ENCODE results near the gene CHGA.

Gene CHGA

DNA sequence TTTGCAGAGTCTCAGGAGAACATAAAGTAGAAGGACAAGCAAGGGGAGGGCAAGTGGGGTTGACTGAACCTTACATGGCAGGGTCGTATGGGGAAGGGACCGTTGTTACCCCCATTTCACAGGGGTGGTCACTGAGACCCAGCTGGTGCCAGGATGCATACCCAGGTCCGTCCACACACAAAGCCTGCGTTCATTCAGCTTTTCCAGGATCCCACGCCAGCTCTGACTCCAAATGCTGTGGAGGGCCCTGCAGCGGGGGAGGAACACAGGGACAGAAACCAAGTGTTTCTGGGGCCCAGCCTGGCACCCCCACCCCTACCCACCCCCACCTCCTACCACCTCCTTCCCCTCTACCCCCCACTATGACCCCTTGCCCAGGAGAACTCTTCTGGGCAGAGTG is 16.5 kb upstream of the CHGA start:
- DNase-seq = no peak

DNA sequence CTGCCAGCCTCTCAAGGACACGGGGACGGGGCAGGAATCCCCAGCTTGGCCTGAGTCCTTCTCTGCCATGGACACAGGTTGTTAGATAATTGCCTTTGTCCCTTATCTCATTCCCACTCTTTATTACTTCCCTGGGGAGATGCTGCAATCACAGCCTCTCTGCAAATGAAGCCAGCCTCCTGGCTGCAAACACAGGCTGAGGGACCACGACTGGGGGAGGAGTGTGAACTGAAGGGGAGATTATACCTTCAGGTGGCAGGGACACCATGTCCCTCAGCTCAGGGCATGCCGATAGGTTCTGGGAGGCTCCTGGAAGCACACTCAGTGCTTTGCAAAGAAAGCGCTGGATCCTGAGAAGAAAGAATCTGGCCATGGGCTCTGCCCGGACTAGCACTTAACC is 16.1 kb upstream of the CHGA start:
- no peak for DNase-seq

DNA sequence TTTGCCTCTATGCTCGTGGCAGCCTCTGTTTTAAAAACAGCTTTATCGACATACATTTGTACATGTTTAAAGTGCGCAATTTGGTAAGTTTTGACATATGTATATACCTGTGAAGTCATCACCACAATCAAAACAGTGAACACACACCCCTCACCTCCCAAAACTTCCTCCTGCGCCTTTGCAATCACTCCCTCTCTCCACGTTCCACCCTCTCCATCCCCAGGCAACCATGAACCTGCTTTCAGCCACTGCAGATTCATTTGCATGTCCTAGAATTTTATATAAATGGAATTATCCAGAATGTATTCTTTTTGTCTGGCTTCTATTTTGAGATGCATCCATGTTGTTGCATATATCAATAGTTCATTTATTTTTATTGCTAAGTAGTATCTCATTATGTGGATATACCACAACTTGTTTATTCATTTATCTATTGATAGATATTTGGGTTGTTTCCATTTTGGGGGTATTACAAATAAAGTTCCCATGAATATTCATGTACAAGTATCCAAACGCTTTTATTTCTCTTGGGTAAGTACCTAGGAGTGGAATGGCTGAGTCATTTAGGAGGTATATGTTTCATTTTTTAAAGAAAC is 15.5 kb upstream of the CHGA start:
- DNase-seq = no peak

DNA sequence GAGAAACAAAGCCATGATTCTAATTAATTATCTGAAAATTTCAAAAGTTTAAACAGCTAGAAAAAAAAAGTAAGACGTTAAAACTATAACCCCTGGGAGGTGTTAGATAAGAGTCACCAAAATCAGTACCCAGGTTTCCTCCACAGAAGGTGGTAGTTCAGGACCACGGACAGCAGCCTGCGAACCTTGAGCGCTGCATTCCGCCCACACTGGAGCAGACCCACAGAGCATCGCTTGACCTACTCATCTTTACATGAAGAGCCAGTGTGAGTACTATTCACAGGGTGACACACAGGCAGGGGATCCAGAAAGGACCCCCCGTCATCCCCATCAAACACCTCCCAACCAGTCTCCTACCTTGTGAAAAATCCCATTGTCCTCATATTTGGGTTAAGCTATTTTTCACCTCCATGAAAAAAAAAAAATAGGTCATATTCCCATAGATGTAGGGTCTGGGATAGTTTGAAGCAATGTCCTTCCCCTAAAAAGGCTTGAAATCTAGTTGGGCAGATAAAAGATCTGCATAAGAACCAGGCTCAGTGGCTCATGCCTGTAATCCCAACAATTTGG is 8.8 kb upstream of the CHGA start:
- no peak for DNase-seq

DNA sequence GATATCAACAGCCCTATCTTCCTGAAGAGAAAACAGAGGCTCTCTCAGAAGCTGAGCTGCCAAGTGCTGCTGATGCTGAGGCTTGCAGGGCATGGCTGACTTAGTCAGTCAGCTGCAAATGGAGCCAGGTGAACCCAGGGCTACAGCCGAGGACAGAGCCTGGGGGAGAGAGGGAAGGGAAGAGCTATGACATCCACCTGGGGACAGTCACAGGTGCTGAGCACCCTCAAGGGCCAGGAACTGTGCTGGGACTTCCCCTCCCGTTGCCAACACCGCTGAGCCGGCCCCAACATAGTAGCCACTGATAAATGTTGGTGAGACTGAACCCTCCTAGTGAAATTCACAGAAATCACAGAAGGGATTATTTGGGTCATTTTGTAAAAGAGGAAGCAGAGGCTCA is 6.7 kb upstream of the CHGA start:
- no peak for DNase-seq

DNA sequence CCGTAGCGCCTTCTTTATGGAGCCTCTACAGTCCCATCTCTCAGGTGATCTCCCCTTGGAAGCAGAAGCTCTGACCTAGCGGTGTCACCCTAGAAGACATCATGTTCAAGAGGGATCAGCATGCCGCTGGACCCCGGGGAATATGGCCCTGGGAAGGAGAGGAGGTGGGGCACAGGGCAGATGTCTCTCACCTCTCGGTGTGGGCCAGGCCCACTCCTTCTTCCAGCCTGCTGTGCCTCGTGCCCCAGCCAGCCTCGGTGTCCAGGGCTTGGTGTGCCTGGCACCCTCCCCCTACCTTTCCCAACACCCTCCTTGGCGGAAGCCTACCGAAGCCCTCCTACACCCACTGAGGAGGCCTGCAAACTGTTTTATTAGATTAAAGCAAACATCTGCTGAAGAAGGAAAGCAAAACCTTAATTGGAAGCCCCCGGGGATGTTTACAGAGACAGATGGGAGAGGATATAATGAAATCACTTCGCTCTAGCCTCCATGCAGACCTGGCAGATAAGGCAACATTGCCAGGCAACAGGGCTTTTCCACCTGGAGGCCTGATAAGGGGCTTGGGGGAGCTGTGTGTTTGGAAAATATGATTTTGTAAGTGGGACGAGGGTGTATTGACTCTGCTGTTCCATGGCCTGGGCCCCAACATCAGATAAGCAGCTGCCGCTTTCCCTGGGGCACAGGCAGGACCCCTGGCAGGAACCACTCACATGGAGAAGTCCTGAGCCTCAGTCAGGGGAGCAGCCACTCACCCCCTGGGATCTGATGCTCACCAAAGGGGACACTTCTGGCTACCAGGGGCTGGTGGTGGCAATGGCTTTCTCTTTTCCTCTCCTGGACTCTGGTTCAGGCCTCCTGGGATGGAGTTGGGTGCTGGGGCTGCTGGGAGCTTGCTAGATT is 5.7 kb upstream of the CHGA start:
- no peak for DNase-seq

DNA sequence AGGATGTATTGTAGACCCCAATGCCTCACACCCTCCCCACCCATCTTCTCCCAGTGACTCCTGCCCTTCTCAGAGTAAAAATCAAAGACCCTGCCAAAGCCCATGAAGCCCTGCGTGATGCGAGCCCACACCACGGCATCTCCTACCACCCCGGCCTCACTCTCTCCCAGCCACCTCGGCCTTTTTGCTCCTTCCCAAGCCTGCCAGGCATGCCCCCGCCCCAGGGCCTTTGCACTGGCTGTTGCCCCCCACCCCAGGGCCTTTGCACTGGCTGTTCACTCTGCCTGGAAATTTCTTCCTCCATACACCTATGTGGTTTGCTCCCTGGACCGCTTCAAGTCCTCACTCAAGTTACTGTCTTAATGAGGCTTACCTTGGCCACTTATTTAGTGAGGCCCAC is 5.0 kb upstream of the CHGA start:
- no peak for DNase-seq

DNA sequence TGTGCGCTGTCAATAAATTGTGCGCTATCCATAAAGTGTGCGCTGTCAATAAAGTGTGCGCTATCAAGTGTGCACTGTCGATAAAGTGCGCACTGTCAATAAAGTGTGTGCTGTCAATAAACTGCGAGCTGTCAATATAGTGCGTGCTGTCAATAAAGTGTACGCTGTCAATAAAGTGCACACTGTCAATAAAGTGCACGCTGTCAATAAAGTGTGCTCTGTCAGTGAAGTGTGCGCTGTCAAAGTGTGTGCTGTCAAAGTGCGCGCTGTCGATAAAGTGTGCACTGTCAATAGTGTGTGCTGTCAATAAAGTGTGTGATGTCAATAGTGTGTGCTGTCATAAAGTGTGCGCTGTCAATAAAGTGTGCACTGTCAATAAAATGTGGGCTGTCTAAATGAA is 2.9 kb upstream of the CHGA start:
- no peak for DNase-seq

DNA sequence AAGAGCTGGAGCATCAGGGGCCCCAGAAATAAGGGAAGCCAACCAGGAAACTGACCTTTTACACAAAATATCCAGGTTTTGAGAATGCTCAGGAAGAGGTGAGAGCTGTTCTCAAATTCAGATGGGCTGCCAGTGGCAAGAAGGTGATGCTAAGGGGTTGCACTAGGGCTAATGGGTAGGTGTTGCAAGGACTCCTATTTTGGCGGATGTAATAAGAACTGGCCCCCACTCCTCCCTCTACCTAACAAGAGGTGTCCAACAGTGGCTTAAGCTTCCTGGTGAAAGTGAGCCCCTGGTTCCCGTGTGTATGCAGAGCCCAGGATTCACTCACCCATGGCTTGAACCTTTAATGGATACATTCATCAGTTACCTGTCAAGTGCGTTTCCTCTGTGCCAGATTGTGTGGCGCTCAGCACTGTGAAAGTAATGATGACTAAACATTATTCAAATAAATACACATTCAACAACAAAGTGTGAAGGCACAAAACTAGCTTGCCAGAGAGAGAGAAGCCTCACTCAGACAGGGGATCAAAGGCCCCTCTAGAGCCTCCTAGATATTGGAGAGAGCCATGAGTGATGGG is 705 bp upstream of the CHGA start:
- no peak for DNase-seq

DNA sequence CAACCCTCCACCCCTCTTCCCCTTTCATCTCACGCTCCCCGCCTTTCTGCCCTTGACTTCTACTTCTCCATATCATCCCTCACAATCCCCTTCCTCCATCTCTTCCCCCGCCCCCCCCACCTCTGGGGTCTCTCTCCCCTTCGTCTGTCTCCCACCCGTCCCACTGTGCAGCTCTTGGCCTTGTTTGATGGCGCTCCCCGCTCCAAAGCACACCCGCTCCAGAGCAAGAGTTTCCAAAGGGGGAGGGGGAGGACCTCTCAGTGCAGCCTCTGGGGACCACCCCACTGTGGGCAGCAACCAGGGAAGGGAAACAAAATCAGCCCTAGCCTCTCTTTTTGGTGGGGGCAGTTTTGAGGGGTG is 774 bp downstream of the CHGA start:
- DNase-seq = no peak

DNA sequence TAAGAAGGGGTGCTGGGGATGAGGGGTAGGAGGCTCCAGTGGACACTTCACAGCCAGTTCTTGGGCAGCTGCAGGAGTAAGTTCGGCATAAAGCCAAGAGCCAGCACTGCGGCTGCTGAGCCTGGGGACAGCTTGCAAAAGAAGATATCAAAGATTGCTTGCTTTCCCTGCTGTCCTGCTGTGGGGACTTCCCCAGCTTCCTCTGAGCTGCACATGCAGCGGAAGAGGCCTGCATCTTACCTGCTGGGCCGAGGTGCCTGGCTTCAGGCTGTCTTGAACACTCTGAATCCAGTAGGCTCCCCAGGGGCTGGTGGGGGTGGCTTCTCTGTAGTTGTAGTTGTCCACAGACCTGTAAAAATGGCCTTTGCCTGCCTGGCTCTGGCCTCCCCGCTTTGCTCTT is 1.3 kb downstream of the CHGA start:
- DNase-seq = no peak

DNA sequence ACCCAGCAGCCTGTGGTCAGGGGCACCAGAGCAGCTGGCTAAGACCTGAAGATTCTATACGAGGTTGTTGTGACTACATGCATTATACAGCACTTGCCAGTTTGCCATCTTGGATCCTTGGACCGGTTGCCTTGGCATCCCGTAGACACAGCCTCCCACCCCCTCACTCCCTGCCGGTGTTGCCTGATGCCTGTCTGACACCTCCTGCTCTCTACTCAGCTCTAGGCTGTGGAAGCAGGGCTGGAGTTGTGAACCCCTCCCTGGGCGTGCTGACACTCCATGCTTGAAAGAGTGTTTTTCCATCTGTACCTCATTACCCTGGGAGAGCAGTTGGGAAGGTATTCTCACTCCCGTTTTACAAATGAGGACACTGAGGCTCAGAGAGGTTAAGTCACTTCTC is 2.5 kb downstream of the CHGA start:
- no peak for DNase-seq

DNA sequence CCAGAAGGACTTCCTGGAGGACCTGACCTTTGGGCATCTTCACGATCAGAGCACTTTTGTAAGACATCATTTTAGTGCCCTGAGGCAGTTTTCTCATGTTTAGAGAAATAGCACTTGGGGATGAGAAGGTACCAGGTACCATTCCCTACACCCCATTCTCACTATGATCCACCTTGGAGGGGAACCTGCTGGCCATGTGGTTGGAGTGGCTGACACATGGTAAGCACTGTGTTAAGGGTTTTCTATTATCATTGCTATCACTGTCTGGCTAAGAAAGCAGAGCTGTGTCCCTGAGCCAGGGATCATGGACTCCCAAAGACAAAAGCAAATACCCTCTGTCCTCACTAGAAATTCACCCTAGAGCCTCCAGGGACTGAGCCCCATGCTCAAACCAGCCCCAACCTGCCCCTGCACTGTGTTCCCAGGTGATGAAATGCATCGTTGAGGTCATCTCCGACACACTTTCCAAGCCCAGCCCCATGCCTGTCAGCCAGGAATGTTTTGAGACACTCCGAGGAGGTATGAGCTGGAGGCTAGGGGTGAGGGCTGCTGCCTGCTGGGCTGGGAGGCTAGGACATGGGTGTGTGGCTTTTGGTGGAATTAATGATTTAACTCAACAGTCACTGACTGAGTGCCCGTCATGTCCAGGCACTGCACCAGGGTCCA is 3.4 kb downstream of the CHGA start:
- no peak for DNase-seq

DNA sequence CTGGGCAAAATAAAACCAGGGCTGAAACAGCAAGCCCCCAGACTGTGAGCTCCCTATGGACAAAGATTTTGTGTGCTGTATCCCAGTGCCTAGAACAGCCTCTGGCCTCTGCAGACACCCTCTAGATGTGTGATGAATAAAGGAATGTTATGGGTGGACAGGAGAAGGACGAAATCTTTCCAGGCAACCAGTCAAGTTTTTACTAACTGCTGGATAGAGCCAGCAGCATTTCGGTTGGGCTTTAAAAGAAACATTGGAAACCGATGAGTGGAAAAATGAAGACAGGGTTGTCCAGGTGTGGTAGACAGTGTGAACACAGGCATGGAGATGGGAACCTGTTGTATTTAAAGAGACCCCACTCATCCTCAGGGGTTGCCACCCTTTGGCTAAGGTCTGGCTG is 4.0 kb downstream of the CHGA start:
- DNase-seq = no peak

DNA sequence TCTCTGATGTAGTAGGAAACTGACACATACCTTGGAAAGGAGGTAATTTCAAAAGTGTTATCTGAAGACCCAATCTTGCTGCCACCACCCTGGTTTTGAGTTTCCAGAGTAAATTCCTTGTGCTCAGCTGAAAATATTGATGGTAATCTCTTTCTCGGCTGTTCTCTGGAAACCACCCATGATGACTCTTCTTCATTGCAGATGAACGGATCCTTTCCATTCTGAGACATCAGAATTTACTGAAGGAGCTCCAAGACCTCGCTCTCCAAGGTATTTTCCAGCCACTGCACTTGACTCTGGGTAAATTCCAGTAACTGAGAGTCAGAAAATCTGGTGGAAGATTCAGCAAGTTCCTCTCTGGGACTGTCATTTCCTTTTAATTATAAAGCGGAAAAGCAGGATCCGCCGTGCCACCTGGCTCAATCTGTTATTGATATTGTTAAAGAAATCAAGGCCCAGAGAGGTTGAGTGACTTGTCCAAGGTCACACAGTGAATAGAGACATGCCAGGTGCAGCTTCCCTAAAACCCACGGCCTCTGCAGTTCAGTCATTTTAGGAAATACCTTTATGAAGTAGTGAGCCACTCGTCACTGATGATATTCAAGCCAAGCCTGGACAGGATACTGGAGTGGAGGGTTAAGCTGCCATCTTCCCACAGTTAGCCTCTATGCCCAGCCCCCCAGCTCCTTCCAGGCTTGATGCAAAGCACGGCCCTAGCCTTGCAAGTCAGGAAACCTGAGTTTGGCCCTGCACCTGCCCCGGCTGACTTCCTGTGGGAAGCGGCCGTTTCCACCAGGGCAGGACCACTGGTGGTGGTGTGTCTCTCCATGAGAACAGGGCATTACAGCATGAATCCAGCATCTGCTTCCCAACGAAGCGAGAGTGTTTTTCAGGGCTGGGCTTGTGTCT is 4.7 kb downstream of the CHGA start:
- no peak for DNase-seq

DNA sequence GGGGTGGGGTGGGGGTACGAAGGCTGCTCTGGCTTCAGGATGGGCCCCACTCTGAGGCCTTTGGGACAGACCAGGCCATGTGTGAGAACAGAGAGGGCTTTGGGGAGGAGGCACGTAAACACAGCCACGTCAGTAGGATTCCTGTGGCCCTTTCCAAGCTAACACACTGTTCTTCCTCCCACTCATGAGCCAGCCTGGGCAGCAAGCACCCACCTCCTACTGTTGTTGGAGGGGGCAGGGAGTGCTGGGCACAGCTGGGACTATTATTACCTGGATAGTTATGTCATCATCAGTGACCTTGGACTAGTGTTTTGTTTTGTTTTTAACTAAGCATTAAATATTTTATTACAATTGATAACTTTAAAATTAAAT is 5.3 kb downstream of the CHGA start:
- DNase-seq = no peak

DNA sequence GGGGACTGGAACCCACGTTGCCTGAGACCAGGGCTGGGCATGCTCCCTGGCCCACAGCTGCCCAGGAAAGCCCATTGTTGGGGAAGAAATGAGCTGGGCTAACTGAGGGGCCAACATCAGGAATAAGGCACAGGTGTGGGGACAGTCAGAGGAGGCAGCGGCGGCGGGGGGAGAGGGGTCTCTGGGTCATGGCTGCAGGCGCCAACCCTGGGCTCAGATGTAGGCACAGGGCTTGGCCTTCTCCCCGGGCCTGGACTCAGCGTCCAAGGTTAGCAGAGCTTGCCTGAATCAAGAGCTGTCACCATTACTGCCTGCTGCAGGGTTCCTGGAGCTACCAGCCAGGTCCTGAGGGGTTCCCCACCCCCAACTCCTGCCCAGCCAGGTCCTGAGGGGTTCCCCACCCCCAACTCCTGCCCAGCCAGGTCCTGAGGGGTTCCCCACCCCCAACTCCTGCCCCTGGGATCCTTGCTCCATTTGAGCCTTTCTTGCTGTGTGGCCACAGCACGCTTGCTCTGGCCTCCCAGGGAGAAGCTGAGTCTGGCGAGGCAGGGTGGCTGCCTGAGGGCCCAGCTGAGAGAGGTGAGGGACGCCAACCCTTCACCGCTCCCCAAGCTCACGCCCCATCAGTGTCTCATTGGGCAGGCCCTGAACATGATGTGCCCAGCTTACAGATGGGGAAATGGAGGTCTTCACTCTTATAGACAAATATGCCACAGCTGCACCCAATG is 6.2 kb downstream of the CHGA start:
- DNase-seq = no peak

DNA sequence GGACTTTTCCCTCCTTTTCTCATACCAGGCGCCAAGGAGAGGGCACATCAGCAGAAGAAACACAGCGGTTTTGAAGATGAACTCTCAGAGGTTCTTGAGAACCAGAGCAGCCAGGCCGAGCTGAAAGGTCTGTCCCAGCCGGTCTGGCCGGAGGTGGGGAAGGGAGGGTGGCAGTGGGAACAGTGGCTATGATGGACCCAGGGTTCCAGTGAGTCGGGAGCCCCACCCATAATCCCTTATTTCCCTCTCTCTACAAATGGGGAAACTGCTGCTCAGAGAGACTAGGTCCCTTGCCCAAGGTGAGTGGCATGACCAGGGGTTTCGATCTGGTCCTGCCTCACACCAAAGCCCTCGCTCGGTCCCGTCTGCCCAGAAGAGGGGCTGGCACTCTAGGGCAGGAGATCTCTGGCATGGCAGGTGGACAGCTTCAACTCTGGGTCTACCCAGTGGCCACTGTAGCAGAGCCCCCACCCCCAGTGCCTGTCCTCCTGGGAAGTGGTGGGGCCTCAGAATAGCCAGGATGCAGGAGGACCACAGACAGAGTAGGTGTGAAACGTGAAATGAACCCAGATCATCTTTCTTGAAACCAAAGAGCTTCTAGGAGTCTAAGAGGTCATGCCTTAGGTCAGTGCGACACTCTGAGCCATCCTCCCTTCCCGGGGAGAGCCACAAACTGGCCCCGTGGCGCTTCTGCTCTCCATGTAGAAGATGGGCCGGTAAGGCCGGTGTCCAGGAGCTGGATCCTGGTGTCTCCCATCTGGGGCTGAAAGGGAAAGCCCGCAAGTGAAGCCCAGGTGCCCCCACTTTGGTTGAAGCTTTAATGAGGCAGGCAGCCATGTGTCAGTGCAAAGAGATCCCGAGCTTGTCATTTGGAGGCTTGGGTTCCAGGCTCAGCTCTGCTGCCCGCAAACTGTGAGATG is 7.0 kb downstream of the CHGA start:
- DNase-seq = no peak

DNA sequence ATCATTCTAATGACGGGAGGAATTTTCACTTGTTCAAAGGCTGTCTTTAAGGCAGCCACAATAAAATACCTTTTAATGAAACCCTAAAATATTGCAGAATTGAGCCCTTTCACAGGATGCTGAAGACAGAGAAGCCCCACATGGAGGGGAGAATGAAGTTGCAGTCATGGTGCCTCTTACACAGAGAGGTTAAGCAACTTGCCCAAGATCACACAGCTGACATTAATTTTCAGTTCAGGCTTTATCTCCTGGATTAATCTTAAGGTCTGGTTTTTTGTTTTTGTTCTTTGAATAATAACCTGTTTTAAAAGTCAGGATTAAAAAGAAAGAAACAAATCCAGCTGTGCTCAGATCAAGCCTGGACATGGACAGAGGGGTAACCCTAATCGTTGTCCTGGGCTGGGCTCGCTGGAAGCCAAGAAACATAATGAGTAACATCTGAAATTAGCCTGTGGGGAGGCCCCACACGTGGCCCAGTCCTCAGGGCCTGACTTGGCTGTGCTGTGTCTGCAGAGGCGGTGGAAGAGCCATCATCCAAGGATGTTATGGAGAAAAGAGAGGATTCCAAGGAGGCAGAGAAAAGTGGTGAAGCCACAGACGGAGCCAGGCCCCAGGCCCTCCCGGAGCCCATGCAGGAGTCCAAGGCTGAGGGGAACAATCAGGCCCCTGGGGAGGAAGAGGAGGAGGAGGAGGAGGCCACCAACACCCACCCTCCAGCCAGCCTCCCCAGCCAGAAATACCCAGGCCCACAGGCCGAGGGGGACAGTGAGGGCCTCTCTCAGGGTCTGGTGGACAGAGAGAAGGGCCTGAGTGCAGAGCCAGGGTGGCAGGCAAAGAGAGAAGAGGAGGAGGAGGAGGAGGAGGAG is 8.0 kb downstream of the CHGA start:
- DNase-seq = no peak
